HL-60 (cell line): ENCODE measurements around the gene RFK.

Experiments
- DNase-seq, 2 experiments: peaks; one replicate each; pipeline ENCODE4 v3.0.0-alpha.2; 2010 to 2020; ENCODE audit warnings: low read depth in 1 of 2, low spot score in 1 of 2
- H3K27ac ChIP-seq: fragments of 250-450 bp; sonication (Bioruptor Pico); replicated peaks from 2 replicates; pipeline ENCODE4 v1.5.1; 2020; ENCODE audit warnings: mild to moderate bottlenecking, moderate library complexity
- H3K27me3 ChIP-seq: fragments of 250-450 bp; sonication (Bioruptor Pico); 2 replicates; pipeline ENCODE4 v1.5.1; 2021; ENCODE audit warnings: mild to moderate bottlenecking, moderate library complexity; ENCODE audit not compliant: insufficient read depth, poor library complexity, severe bottlenecking
- H3K4me3 ChIP-seq: replicated peaks from 2 replicates; pipeline ENCODE4 v1.5.1; 2011; ENCODE audit warnings: mild to moderate bottlenecking, control low read depth, low read length; ENCODE audit not compliant: insufficient read depth
- GABPA ChIP-seq: IDR thresholded peaks from 2 replicates; pipeline ENCODE4 v1.6.1; 2012; ENCODE audit warnings: low read depth
- POLR2AphosphoS5 ChIP-seq: IDR thresholded peaks from 2 replicates; pipeline ENCODE4 v1.6.1; 2012; ENCODE audit warnings: low read depth
- SPI1 ChIP-seq: IDR thresholded peaks from 2 replicates; pipeline ENCODE4 v1.6.1; 2012; ENCODE audit warnings: low read depth, mild to moderate bottlenecking, borderline replicate concordance
- TF ChIP-seq, protein P1 (sequence below): IDR thresholded peaks from one replicate; pipeline ENCODE4 v1.5.1; 2011; ENCODE audit warnings: low read length, control low read depth, inconsistent platforms; ENCODE audit not compliant: insufficient read depth
- TF ChIP-seq, protein P2 (sequence below): IDR thresholded peaks from 2 replicates; pipeline ENCODE4 v1.6.1; 2012; ENCODE audit warnings: low read depth; ENCODE audit not compliant: insufficient replicate concordance

Gene RFK

DNA sequence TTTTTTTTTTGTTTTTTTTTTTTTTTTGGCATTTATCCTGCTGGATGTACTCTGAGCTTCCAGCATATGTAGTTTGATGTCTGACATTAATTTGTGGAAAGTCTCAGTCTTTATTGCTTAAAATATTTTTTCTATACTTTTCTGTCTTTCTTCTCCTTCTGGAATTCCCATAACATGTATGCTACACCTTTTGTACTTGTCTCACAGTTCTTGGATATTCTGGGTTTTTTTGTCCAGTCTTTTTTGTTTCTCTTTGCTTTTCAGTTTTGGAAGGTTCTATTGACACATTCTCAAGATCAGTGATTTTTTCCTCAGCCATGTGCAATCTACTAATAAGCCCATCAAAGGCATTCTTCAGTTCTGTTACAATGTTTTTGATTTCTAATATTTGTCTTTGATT lies 19.4 kb upstream of the RFK start:
- TF ChIP-seq POLR2AphosphoS5: no peak
- no peak for TF ChIP-seq SPI1
- TF ChIP-seq, protein P1, sequence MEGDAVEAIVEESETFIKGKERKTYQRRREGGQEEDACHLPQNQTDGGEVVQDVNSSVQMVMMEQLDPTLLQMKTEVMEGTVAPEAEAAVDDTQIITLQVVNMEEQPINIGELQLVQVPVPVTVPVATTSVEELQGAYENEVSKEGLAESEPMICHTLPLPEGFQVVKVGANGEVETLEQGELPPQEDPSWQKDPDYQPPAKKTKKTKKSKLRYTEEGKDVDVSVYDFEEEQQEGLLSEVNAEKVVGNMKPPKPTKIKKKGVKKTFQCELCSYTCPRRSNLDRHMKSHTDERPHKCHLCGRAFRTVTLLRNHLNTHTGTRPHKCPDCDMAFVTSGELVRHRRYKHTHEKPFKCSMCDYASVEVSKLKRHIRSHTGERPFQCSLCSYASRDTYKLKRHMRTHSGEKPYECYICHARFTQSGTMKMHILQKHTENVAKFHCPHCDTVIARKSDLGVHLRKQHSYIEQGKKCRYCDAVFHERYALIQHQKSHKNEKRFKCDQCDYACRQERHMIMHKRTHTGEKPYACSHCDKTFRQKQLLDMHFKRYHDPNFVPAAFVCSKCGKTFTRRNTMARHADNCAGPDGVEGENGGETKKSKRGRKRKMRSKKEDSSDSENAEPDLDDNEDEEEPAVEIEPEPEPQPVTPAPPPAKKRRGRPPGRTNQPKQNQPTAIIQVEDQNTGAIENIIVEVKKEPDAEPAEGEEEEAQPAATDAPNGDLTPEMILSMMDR: no peak
- TF ChIP-seq, protein P2, sequence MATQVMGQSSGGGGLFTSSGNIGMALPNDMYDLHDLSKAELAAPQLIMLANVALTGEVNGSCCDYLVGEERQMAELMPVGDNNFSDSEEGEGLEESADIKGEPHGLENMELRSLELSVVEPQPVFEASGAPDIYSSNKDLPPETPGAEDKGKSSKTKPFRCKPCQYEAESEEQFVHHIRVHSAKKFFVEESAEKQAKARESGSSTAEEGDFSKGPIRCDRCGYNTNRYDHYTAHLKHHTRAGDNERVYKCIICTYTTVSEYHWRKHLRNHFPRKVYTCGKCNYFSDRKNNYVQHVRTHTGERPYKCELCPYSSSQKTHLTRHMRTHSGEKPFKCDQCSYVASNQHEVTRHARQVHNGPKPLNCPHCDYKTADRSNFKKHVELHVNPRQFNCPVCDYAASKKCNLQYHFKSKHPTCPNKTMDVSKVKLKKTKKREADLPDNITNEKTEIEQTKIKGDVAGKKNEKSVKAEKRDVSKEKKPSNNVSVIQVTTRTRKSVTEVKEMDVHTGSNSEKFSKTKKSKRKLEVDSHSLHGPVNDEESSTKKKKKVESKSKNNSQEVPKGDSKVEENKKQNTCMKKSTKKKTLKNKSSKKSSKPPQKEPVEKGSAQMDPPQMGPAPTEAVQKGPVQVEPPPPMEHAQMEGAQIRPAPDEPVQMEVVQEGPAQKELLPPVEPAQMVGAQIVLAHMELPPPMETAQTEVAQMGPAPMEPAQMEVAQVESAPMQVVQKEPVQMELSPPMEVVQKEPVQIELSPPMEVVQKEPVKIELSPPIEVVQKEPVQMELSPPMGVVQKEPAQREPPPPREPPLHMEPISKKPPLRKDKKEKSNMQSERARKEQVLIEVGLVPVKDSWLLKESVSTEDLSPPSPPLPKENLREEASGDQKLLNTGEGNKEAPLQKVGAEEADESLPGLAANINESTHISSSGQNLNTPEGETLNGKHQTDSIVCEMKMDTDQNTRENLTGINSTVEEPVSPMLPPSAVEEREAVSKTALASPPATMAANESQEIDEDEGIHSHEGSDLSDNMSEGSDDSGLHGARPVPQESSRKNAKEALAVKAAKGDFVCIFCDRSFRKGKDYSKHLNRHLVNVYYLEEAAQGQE: no peak
- no peak for TF ChIP-seq GABPA
- Histone ChIP-seq H3K27me3 (no peaks in the 10 kb centered on the region), H3K4me3 (no peak overlapping the region)

GRCh38 chr9:76412638-76413037 lies 18.4 kb upstream of the RFK start:
- TF ChIP-seq GABPA (no peak), POLR2AphosphoS5 (no peak), SPI1 (peak; percentile 33; the same call in 1 of the 2 replicates)
- TF ChIP-seq, protein P1: no peak
- no peak for DNase-seq

More for the DNA sequence above, 19.4 kb upstream of the RFK start:
- no peak for DNase-seq
- no peak overlapping the region for H3K27ac ChIP-seq

DNA sequence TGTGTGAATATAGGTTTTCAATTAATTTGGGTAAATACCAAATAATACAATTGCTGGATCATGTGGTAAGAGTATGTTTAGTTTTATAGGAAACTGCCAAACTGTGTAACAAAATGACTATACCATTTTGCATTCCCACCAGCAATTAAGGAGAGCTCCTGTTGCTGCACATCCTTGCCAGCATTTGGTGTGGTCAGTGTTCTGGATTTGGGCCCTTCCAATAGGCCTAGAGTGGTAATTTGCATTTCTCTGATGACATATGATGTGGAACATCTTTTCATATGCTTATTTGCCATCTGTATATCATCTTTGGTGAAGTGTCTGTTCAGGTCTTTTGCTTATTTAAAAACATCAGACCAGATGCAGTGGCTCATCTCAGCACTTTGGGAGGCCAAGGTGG lies 11.6 kb upstream of the RFK start:
- Histone ChIP-seq H3K27me3 (no peaks in the 10 kb centered on the region), H3K27ac (no peak overlapping the region), H3K4me3 (no peak overlapping the region)
- no peak for TF ChIP-seq GABPA
- no peak for TF ChIP-seq POLR2AphosphoS5
- TF ChIP-seq, protein P1: no peak
- TF ChIP-seq SPI1: no peak
- TF ChIP-seq, protein P2: no peak
- no peak for DNase-seq

More at GRCh38 chr9:76412638-76413037, 18.4 kb upstream of the RFK start:
- no peaks in the 10 kb centered on the region for H3K27me3 ChIP-seq
- H3K27ac ChIP-seq: no peak overlapping the region
- H3K4me3 ChIP-seq: no peak overlapping the region

GRCh38 chr9:76405340-76405739 lies 11.1 kb upstream of the RFK start:
- TF ChIP-seq, protein P2: no peak
- TF ChIP-seq, protein P1: no peak
- TF ChIP-seq SPI1 (no peak), POLR2AphosphoS5 (no peak)
- Histone ChIP-seq H3K27ac (no peak overlapping the region), H3K4me3 (no peak overlapping the region), H3K27me3 (no peaks in the 10 kb centered on the region)
- no peak for DNase-seq
